ENCODE measurements around the gene ICAM3.
A peak's percentile ranks its signal among the peaks of the same experiment; 100 is the strongest.
"Not testable (repeated sequence)": the region's sequence is repeated elsewhere in the genome, so short reads cannot be mapped to it uniquely, and the experiment has no call there.

The ICAM3 gene, protein sequence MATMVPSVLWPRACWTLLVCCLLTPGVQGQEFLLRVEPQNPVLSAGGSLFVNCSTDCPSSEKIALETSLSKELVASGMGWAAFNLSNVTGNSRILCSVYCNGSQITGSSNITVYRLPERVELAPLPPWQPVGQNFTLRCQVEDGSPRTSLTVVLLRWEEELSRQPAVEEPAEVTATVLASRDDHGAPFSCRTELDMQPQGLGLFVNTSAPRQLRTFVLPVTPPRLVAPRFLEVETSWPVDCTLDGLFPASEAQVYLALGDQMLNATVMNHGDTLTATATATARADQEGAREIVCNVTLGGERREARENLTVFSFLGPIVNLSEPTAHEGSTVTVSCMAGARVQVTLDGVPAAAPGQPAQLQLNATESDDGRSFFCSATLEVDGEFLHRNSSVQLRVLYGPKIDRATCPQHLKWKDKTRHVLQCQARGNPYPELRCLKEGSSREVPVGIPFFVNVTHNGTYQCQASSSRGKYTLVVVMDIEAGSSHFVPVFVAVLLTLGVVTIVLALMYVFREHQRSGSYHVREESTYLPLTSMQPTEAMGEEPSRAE

DNA sequence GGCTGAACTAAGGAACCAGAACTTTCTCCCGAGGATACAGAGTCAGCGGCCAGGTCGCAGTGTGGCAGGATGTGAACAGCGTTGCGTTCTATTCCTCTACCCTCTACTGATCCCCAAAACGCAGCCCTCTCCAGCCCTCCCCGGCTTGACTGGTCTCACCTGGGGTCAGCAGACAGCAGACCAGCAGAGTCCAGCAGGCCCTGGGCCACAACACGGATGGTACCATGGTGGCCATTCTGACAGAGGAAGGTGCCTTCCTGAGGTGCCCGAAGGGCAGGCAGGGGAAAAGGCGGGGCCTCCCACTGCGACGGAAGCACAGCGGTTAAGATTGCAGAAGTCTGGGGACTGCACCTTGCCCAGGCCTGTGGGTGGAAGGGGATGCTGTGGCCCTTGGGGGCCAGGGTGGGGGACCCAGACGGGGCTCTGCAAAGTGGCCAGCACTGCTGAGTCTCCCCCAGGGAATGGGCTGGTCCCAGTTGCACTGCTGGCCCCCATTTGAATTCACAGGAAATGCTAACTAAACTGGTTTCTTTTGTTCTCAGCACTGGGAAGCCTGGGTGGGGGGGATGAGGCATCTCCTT lies at the start of gene ICAM3:
Gene ICAM3, minus strand, starts transcription at position 245 of the 581 bp plus-strand sequence. Its CDS starts 10 bp downstream, at position 235.
- DNase-seq: no peak

- DNase-seq: peak; percentile 72
Measured at GRCh38 chr19:10388957-10389356, 49.5 kb upstream of the ICAM3 start.

- no peak for DNase-seq
Measured at GRCh38 chr19:10384580-10384979, 45.2 kb upstream of the ICAM3 start.

- DNase-seq: not testable (repeated sequence)
Measured at GRCh38 chr19:10383223-10383499, 43.7 kb upstream of the ICAM3 start.

DNA sequence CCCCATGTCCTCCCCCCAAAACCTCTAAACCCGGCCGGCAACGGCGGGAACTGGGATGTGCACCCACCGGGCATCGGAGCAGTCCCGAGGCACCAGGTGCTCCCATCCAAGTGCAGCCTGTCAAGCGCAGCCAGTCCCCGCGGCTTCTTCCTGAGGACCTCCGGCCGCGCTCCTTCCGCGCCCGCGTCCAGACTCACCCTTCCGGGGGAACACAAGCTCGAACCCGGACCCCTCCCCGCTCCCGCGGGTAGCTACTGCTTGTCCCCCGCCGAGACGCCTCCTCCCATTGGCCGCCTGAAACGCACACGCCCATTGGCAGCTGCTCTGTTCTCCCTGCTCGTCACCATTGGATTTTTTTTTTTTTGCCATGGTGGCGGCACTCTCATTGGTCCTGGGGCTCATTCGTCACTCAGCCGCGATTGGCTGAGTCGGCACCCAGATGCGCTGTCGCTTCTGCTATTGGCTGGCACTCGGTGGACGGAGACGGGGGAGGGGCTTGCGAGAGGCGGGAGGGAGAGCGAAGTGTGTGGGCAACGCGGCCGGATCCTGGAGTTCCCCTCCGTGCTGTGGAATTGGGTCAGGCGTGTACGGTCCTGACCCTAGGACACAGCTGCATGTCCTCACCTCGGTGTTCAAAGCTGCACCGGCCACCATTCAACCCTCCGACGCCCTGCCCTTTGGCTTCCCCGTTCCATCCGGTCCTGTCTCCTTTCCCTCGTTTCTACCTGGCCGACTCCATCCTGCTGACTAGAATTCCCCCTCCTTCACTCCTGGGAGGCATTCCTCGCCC lies 41.1 kb upstream of the ICAM3 start, which contains the start of gene TYK2:
Gene TYK2, minus strand, starts transcription at position 260 of the 790 bp plus-strand sequence. CDS start 2,166 bp downstream, outside the sequence.
- peak; percentile 97 for DNase-seq

DNA sequence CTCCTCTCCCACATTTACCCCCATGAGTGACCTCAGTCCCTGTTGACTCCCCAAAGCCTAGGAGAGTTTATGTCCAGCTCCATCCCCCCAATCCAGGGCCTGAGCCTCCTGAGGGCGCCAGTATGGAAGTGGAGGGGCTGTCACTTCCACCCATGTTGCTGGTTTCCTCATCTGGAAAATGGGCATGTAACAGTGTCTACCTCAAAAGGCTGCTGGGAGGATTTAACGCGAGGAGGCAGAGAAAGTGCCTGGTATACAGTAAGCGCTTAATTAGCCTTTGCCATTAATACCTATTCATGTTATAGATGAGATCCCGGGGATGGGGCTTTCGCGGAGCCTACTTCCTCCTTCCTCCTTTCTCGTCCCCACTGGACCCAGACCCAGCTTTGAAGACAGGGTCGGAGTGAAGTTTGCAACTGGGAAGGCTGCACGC lies 40.5 kb upstream of the ICAM3 start:
- no peak for DNase-seq

GRCh38 chr19:10378124-10378523 lies 38.7 kb upstream of the ICAM3 start:
- no peak for DNase-seq

- not testable (repeated sequence) for DNase-seq
Measured at GRCh38 chr19:10377140-10377640, 37.8 kb upstream of the ICAM3 start.

GRCh38 chr19:10374931-10375330 lies 35.5 kb upstream of the ICAM3 start:
- DNase-seq: no peak

- DNase-seq: no peak
Measured at GRCh38 chr19:10372690-10373089, 33.3 kb upstream of the ICAM3 start.

DNA sequence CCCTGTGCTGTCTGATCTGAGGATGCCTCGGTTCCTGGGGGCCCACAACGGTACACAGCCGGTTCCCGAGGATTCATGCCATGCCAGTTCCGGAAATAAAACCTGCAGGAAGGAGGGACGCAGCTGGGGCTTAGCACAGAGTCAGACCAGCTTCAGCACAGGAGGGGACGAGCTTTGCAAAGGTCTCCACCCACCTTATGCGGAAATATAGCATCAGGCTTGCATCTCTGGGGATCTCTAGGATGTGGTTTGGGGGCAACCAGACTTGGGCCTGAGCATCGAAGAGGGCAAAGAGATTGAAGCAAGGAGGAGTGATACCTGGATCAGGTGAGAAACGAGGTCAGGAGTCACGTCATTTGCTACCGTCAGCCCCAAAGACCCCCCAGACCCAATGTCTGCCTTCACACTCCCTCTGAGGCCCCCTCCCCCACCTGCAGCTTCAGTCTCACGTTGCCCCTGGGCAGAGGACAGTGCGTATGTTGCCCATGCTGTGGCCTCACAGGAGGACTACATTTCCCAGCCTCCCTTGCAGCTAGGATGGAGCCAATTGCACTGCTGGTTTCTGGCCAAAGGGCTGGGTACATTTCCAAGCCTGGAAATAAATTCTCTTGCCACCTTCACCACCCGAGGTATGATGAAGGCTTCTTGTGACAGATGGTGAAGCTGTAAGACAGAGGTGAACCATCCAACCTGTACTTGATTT lies 28.8 kb upstream of the ICAM3 start:
- no peak for DNase-seq

DNA sequence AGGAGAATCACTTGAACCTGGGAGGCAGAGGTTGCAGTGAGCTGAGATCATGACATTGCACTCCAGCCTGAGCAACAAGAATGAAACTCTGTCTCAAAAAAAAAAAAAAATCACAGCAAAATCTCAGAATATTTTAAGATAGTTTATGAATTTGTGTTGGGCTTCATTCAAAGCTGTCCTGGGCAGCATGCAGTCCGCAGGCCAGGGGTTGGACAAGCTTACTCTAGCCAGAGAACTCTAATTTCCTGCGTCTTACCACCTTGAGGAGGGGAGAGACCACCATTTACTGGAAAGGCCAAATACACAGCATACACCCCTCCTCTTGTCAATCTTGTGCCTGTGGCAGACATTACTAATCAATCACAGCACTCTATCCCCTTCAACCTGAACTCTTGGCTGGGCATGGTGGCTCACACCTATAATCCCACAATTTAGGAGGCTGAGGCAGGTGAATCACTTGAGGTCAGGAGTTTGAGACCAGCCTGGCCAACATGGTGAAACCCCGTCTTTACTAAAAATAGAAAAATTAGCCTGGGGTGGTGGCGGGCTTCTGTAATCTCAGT lies 27.6 kb upstream of the ICAM3 start:
- DNase-seq: not testable (repeated sequence)

DNA sequence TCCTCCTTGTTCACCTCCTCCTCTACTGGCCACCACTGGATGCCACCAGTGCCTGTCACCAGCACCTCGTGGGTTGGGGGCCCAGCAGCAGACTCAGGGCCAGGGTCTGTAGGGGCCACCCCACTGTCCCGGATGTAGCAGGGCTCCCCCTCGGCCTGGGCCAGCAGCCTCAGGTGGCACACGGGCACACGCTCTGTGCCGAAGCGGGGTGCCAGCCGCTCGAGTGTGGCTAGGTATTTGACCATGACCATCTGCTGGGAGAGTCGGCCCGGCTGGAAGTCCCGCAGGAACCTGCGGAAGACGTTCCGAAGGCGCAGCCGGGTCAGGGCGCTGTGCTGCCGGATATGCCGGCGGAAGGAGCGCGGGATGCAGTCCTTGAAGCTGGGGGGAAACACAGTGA lies 26.1 kb upstream of the ICAM3 start:
- no peak for DNase-seq

DNA sequence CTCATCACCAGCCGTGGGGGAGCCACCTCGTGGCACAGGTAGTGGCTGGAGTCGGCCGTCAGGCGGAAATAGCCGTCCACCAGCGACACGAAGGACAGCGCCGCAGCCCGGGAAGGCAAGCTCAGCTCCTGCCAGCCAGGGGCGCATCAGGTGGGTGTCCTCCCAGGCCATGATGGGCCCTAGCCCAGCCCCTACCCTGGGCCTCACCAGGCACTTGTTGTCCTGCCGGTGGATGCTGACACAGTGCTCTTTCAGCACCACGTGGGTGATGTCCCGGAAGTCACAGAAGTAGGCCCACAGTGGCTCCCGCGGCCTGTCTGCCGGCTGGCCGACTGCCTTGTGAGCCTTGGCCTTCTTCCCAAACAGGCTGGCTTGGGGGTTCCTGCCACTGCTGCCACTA lies 25.2 kb upstream of the ICAM3 start:
- DNase-seq: no peak

- no peak for DNase-seq
Measured at GRCh38 chr19:10363789-10364281, 24.4 kb upstream of the ICAM3 start.

DNA sequence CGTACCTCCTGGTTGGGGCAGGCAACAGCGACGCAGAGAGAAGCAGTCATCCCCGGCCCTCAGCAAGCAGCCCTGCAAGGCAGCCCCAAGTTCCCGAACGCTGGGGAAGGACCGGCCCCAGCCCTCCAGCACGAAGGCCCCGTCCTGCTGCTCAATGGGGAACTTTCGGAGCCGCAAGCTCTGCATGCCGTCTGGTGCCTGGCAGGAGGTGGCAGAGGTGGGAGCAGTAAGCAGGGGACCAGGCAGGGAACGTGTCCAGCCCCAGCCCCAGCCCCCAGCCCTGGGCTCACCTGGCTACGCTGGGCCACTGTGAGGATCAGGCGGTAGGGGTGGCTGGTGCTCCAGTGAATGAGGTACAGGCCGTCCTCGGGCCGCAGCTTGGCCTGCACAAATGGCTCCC lies 22.8 kb upstream of the ICAM3 start:
- DNase-seq: no peak

GRCh38 chr19:10361569-10362011 lies 22.2 kb upstream of the ICAM3 start:
- DNase-seq: no peak

DNA sequence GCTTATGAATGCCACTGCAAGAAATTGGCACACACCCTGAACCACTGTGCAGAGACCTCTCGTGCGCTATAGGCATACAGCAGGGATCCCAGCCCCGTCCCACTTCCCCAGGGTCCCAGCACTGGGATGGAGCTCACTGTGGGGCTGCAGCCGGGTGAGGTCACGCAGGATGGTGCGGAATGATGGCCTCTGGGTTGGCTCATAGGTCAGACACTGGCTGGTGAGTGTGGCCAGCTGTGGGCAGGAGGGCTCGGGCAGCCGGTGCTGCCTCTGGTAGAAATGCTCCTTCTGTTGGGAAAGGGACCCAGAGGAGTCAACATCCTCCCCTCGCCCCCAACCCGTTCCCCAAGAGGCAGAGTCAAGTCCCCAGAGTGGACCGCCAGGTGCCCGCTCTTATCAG lies 17.0 kb upstream of the ICAM3 start:
- no peak for DNase-seq

GRCh38 chr19:10353793-10354391 lies 14.5 kb upstream of the ICAM3 start:
- no peak for DNase-seq

DNA sequence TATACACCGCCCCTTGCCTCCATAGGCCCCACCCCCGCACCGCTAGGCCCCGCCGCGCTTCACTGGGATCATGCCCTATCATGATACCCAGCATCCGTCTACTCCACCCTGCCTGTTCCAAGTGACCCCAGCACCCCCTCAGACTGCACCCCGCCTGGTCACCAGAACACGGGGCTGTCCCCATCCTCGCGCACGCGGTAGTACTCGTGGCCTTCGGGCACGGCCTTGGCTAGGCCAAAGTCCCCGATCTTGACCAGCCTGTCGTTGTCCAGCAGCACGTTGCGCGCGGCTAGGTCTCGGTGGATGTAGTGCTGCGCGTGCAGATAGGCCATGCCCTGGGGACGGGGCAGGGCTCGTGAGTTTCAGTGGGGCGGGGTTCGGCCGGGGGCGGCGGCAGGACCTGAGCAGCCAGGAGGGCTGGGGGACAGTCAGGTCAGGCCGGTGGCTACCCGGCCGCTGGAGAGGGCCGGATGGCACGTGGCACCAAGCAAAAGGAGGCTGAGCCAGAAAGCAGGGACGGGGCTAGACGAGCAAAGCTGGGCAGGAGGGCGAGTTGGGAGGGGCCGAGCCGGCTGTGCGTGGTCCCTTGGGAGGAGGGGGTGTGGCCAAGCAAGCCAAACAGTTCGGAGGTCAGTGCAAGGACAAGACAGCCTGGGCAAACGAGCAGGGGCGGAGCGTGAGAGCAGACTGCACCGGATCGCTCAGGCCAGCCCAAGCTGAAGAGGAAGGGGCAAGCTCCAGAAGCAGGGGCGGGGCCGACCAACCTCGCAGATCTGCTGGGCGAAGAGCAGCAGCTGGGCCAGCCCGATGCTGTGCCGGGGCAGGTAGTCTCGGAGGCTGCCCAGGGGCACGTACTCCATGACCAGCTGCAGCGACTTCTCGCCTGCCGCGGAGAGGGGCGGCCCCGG lies 13.6 kb upstream of the ICAM3 start:
- no peak for DNase-seq

Measured in NCI-H774 (cell line).